GM23338 (cell line): Measurements from ENCODE around the gene RASGRP3. TPM values are rescaled to one million over a fixed set of nuclear protein-coding genes. Genes with fewer than 3 reads are reported as not detected.

Source experiments
- ATAC-seq: fragments of 200-7000 bp; cut with Tn5 transposase; 3 replicates; pipeline ENCODE4 v1.9.1; 2020
- DNase-seq: peaks from one replicate; pipeline ENCODE4 v3.0.0-alpha.2; 2015; ENCODE audit warnings: low spot score
- H2AFZ ChIP-seq: fragments of 200-600 bp; sonication (generic); 2 replicates; pipeline ENCODE4 v1.8.0; 2016; ENCODE audit warnings: antibody characterized with exemption, mild to moderate bottlenecking, moderate library complexity
- H3F3A ChIP-seq: fragments of 200-600 bp; sonication (generic); replicated peaks from 2 replicates; pipeline ENCODE4 v1.8.0; 2017; ENCODE audit warnings: antibody characterized with exemption, mixed run types, low read depth
- H3K27ac ChIP-seq: fragments of 200-600 bp; sonication (generic); 2 replicates; pipeline ENCODE4 v1.6.1; 2016; ENCODE audit warnings: low read depth
- H3K27me3 ChIP-seq: fragments of 200-600 bp; sonication (generic); 2 replicates; pipeline ENCODE4 v1.8.0; 2016; ENCODE audit warnings: mild to moderate bottlenecking, mixed run types, moderate library complexity; ENCODE audit not compliant: insufficient read depth
- H3K36me3 ChIP-seq: fragments of 200-600 bp; sonication (generic); 2 replicates; pipeline ENCODE4 v1.8.0; 2016; ENCODE audit warnings: mild to moderate bottlenecking; ENCODE audit not compliant: insufficient read depth
- H3K4me1 ChIP-seq: fragments of 200-600 bp; sonication (generic); 2 replicates; pipeline ENCODE4 v1.8.0; 2016; ENCODE audit warnings: mild to moderate bottlenecking, moderate library complexity; ENCODE audit not compliant: insufficient read depth
- H3K4me2 ChIP-seq: fragments of 200-600 bp; sonication (generic); 2 replicates; pipeline ENCODE4 v1.7.1; 2017; ENCODE audit warnings: mixed run types
- H3K4me3 ChIP-seq: fragments of 200-600 bp; sonication (generic); 2 replicates; pipeline ENCODE4 v1.6.1; 2016; ENCODE audit warnings: mixed run types
- H3K79me2 ChIP-seq: fragments of 200-600 bp; sonication (generic); replicated peaks from 2 replicates; pipeline ENCODE4 v1.8.0; 2017; ENCODE audit warnings: mild to moderate bottlenecking; ENCODE audit not compliant: insufficient read depth
- H3K9me2 ChIP-seq: fragments of 200-600 bp; sonication (generic); 2 replicates; pipeline ENCODE4 v1.8.0; 2017; ENCODE audit not compliant: insufficient read depth
- H4K20me1 ChIP-seq: fragments of 200-600 bp; sonication (generic); replicated peaks from 2 replicates; pipeline ENCODE4 v1.8.0; 2017; ENCODE audit warnings: mild to moderate bottlenecking; ENCODE audit not compliant: insufficient read depth
- H3K27ac Mint-ChIP-seq: 2 replicates; pipeline ENCODE4 v1.8.0; 2020; ENCODE audit warnings: inconsistent platforms, mild to moderate bottlenecking, moderate library complexity, mixed read lengths
- H3K27me3 Mint-ChIP-seq: 3 replicates; pipeline ENCODE4 v1.8.0; 2022; ENCODE audit warnings: low read depth, mild to moderate bottlenecking, moderate library complexity, mixed read lengths, inconsistent platforms; ENCODE audit not compliant: insufficient read depth, poor library complexity
- H3K36me3 Mint-ChIP-seq: 3 replicates; pipeline ENCODE4 v1.8.0; 2021; ENCODE audit warnings: low read depth, mild to moderate bottlenecking, inconsistent platforms, moderate library complexity, mixed read lengths
- H3K4me1 Mint-ChIP-seq: 3 replicates; pipeline ENCODE4 v1.8.0; 2020; ENCODE audit warnings: mild to moderate bottlenecking, inconsistent platforms, mixed read lengths
- H3K4me3 Mint-ChIP-seq: 3 replicates; pipeline ENCODE4 v1.8.0; 2021; ENCODE audit warnings: moderate library complexity, mild to moderate bottlenecking, inconsistent platforms, mixed read lengths
- H3K9me3 Mint-ChIP-seq: 3 replicates; pipeline ENCODE4 v1.8.0; 2020; ENCODE audit warnings: moderate library complexity, mild to moderate bottlenecking, inconsistent platforms, mixed read lengths
- CREB1 ChIP-seq: fragments of 250-450 bp; sonication (Bioruptor Pico); IDR thresholded peaks from 2 replicates; pipeline ENCODE4 v1.5.0; 2020; ENCODE audit warnings: low read depth, mild to moderate bottlenecking, moderate library complexity
- EZH2 ChIP-seq: fragments of 200-600 bp; sonication (generic); IDR thresholded peaks from one replicate; pipeline ENCODE4 v1.8.0; 2017; ENCODE audit warnings: antibody characterized with exemption, mild to moderate bottlenecking, low read depth; ENCODE audit not compliant: unreplicated experiment
- EZH2phosphoT487 ChIP-seq: fragments of 200-600 bp; sonication (generic); IDR thresholded peaks from one replicate; pipeline ENCODE4 v1.8.1; 2018; ENCODE audit warnings: antibody characterized with exemption; ENCODE audit not compliant: unreplicated experiment
- JUNB ChIP-seq: IDR thresholded peaks from one replicate; pipeline ENCODE4 v1.6.1; 2016; ENCODE audit warnings: antibody characterized with exemption; ENCODE audit not compliant: unreplicated experiment
- NANOG ChIP-seq: IDR thresholded peaks from 2 replicates; pipeline ENCODE4 v1.6.1; 2016; ENCODE audit warnings: antibody characterized with exemption, borderline replicate concordance
- POLR2AphosphoS5 ChIP-seq: IDR thresholded peaks from 2 replicates; pipeline ENCODE4 v1.6.1; 2016; ENCODE audit warnings: antibody characterized with exemption, low read depth
- STAT1 ChIP-seq: IDR thresholded peaks from one replicate; pipeline ENCODE4 v1.6.1; 2016; ENCODE audit warnings: antibody characterized with exemption; ENCODE audit not compliant: unreplicated experiment
- ZNF114 ChIP-seq: fragments of 250-450 bp; sonication (Bioruptor Pico); IDR thresholded peaks from 2 replicates; pipeline ENCODE4 v1.5.0; 2020; ENCODE audit warnings: mild to moderate bottlenecking, moderate library complexity
- ZNF331 ChIP-seq: fragments of 250-450 bp; sonication (Bioruptor Pico); IDR thresholded peaks from 2 replicates; pipeline ENCODE4 v1.5.0; 2020; ENCODE audit warnings: low read depth, mild to moderate bottlenecking, moderate library complexity
- polyA plus RNA-seq: library from polyadenylated mRNA; unstranded; fragments of >200 nt; fragmentation: Nextera tagmentation; extraction: Ambion mirVana; gene quantifications from 2 replicates; pipeline ENCODE4 v1.2.1, GENCODE V29; 2016
- total RNA-seq: library from RNA; depleted of rRNA; stranded (reverse); fragments of >200 nt; shearing (Covaris generic); gene quantifications from 2 replicates; pipeline ENCODE4 v1.2.3, GENCODE V29; 2014
- TF ChIP-seq, protein P1 (sequence below): IDR thresholded peaks from 2 replicates; pipeline ENCODE4 v1.6.1; 2016; ENCODE audit warnings: antibody characterized with exemption
- TF ChIP-seq, protein P2 (sequence below), 2 experiments: fragments of 200-600 bp in 1 of 2; sonication (generic) in 1 of 2; conservative IDR thresholded peaks; 2 replicates each; pipeline versions ENCODE4 v1.5.1 to v1.6.1; 2016 to 2017; ENCODE audit warnings: antibody characterized with exemption in 2 of 2, low read depth in 2 of 2, mild to moderate bottlenecking in 2 of 2, moderate library complexity in 1 of 2
- TF ChIP-seq, protein P3 (sequence below): IDR thresholded peaks from one replicate; pipeline ENCODE4 v1.6.1; 2018; ENCODE audit warnings: antibody characterized with exemption; ENCODE audit not compliant: unreplicated experiment
- TF ChIP-seq, protein P4 (sequence below): fragments of 250-450 bp; sonication (Bioruptor Pico); IDR thresholded peaks from 2 replicates; pipeline ENCODE4 v1.5.0; 2020; ENCODE audit warnings: mild to moderate bottlenecking, moderate library complexity

Gene RASGRP3
- total and polyA plus RNA-seq, 2 experiments from 2014 or later = 0.19 to 0.69 TPM

DNA sequence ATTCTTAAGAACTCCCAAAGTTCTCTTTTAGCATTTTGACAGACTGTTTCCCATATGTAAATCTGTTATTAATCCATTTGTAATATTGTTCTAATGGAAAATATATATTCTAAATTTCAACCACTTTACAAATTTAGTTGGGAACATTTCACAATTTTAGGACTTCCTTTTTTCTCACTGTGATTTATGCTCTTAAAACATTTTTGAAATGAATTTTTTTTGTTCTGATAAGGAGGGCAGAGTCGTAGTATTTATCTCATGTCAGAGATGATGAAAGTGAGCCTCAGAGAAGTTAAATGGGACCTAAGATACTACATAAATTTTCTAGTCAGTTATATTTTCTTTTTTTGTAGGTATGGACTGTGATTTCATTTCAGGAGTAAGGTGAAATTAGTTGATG, 26.6 kb downstream of the RASGRP3 start:
- Histone ChIP-seq H3F3A (no peaks in the 10 kb centered on the region), H4K20me1 (no peaks in the 10 kb centered on the region), H3K9me2 (0 out of 2 replicates have a peak, but pooled peaks cover 21% of the 10 kb centered on the region), H3K27ac (no peak overlapping the region), H3K4me3 (no peak overlapping the region), H2AFZ (no peak overlapping the region), H3K4me2 (no peak overlapping the region), H3K79me2 (no peaks in the 10 kb centered on the region), H3K36me3 (no peaks in the 10 kb centered on the region), H3K4me1 (no peaks in the 10 kb centered on the region), H3K27me3 (no peaks in the 10 kb centered on the region)
- H3K27me3 Mint-ChIP-seq = peaks cover 5% of the 10 kb centered on the region
- H3K4me3 Mint-ChIP-seq = no peak overlapping the region
- H3K4me1 Mint-ChIP-seq = peaks cover 2% of the 10 kb centered on the region; the same call in 1 of the 3 replicates
- ATAC-seq (no peak), DNase-seq (no peak)
- no peak overlapping the region for H3K27ac Mint-ChIP-seq
- no peaks in the 10 kb centered on the region for H3K36me3 Mint-ChIP-seq
- H3K9me3 Mint-ChIP-seq = no peaks in the 10 kb centered on the region; the same call in 2 of the 3 replicates
- TF ChIP-seq JUNB (no peak), POLR2AphosphoS5 (no peak), ZNF331 (CRISPR knock-in tag) (no peak), NANOG (no peak), EZH2 (no peak), STAT1 (no peak), CREB1 (CRISPR knock-in tag) (no peak), EZH2phosphoT487 (no peak), ZNF114 (no peak)
- TF ChIP-seq, protein P1, sequence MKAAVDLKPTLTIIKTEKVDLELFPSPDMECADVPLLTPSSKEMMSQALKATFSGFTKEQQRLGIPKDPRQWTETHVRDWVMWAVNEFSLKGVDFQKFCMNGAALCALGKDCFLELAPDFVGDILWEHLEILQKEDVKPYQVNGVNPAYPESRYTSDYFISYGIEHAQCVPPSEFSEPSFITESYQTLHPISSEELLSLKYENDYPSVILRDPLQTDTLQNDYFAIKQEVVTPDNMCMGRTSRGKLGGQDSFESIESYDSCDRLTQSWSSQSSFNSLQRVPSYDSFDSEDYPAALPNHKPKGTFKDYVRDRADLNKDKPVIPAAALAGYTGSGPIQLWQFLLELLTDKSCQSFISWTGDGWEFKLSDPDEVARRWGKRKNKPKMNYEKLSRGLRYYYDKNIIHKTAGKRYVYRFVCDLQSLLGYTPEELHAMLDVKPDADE = no peak
- TF ChIP-seq, protein P2, sequence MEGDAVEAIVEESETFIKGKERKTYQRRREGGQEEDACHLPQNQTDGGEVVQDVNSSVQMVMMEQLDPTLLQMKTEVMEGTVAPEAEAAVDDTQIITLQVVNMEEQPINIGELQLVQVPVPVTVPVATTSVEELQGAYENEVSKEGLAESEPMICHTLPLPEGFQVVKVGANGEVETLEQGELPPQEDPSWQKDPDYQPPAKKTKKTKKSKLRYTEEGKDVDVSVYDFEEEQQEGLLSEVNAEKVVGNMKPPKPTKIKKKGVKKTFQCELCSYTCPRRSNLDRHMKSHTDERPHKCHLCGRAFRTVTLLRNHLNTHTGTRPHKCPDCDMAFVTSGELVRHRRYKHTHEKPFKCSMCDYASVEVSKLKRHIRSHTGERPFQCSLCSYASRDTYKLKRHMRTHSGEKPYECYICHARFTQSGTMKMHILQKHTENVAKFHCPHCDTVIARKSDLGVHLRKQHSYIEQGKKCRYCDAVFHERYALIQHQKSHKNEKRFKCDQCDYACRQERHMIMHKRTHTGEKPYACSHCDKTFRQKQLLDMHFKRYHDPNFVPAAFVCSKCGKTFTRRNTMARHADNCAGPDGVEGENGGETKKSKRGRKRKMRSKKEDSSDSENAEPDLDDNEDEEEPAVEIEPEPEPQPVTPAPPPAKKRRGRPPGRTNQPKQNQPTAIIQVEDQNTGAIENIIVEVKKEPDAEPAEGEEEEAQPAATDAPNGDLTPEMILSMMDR (conservative IDR thresholded peaks at IDR 0.05; ENCODE audit: low read depth in 2 of 2) = no peak
- TF ChIP-seq, protein P3, sequence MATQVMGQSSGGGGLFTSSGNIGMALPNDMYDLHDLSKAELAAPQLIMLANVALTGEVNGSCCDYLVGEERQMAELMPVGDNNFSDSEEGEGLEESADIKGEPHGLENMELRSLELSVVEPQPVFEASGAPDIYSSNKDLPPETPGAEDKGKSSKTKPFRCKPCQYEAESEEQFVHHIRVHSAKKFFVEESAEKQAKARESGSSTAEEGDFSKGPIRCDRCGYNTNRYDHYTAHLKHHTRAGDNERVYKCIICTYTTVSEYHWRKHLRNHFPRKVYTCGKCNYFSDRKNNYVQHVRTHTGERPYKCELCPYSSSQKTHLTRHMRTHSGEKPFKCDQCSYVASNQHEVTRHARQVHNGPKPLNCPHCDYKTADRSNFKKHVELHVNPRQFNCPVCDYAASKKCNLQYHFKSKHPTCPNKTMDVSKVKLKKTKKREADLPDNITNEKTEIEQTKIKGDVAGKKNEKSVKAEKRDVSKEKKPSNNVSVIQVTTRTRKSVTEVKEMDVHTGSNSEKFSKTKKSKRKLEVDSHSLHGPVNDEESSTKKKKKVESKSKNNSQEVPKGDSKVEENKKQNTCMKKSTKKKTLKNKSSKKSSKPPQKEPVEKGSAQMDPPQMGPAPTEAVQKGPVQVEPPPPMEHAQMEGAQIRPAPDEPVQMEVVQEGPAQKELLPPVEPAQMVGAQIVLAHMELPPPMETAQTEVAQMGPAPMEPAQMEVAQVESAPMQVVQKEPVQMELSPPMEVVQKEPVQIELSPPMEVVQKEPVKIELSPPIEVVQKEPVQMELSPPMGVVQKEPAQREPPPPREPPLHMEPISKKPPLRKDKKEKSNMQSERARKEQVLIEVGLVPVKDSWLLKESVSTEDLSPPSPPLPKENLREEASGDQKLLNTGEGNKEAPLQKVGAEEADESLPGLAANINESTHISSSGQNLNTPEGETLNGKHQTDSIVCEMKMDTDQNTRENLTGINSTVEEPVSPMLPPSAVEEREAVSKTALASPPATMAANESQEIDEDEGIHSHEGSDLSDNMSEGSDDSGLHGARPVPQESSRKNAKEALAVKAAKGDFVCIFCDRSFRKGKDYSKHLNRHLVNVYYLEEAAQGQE = no peak
- TF ChIP-seq, protein P4, sequence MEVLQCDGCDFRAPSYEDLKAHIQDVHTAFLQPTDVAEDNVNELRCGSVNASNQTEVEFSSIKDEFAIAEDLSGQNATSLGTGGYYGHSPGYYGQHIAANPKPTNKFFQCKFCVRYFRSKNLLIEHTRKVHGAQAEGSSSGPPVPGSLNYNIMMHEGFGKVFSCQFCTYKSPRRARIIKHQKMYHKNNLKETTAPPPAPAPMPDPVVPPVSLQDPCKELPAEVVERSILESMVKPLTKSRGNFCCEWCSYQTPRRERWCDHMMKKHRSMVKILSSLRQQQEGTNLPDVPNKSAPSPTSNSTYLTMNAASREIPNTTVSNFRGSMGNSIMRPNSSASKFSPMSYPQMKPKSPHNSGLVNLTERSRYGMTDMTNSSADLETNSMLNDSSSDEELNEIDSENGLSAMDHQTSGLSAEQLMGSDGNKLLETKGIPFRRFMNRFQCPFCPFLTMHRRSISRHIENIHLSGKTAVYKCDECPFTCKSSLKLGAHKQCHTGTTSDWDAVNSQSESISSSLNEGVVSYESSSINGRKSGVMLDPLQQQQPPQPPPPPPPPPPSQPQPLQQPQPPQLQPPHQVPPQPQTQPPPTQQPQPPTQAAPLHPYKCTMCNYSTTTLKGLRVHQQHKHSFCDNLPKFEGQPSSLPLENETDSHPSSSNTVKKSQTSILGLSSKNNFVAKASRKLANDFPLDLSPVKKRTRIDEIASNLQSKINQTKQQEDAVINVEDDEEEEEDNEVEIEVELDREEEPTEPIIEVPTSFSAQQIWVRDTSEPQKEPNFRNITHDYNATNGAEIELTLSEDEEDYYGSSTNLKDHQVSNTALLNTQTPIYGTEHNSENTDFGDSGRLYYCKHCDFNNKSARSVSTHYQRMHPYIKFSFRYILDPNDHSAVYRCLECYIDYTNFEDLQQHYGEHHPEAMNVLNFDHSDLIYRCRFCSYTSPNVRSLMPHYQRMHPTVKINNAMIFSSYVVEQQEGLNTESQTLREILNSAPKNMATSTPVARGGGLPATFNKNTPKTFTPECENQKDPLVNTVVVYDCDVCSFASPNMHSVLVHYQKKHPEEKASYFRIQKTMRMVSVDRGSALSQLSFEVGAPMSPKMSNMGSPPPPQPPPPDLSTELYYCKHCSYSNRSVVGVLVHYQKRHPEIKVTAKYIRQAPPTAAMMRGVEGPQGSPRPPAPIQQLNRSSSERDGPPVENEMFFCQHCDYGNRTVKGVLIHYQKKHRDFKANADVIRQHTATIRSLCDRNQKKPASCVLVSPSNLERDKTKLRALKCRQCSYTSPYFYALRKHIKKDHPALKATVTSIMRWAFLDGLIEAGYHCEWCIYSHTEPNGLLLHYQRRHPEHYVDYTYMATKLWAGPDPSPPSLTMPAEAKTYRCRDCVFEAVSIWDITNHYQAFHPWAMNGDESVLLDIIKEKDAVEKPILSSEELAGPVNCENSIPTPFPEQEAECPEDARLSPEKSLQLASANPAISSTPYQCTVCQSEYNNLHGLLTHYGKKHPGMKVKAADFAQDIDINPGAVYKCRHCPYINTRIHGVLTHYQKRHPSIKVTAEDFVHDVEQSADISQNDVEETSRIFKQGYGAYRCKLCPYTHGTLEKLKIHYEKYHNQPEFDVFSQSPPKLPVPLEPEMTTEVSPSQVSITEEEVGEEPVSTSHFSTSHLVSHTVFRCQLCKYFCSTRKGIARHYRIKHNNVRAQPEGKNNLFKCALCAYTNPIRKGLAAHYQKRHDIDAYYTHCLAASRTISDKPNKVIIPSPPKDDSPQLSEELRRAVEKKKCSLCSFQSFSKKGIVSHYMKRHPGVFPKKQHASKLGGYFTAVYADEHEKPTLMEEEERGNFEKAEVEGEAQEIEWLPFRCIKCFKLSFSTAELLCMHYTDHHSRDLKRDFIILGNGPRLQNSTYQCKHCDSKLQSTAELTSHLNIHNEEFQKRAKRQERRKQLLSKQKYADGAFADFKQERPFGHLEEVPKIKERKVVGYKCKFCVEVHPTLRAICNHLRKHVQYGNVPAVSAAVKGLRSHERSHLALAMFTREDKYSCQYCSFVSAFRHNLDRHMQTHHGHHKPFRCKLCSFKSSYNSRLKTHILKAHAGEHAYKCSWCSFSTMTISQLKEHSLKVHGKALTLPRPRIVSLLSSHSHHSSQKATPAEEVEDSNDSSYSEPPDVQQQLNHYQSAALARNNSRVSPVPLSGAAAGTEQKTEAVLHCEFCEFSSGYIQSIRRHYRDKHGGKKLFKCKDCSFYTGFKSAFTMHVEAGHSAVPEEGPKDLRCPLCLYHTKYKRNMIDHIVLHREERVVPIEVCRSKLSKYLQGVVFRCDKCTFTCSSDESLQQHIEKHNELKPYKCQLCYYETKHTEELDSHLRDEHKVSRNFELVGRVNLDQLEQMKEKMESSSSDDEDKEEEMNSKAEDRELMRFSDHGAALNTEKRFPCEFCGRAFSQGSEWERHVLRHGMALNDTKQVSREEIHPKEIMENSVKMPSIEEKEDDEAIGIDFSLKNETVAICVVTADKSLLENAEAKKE = no peak
